ENCODE measurements around the gene RPS4Y2.
A peak's percentile ranks its signal among the peaks of the same experiment; 100 is the strongest.

- TF ChIP-seq CTCF (IDR thresholded peaks at IDR 0.05): peak in 1 of 6 experiments; percentile 20
- TF ChIP-seq POLR2A (IDR thresholded peaks at IDR 0.05): no peak
Observed at GRCh38 chrY:20763869-20764268, 8.0 kb downstream of the RPS4Y2 start.
